NK-92 (cell line): ENCODE data around the gene G6PC1.
"Not testable (repeated sequence)": the region's sequence is repeated elsewhere in the genome, so short reads cannot be mapped to it uniquely, and the experiment has no call there.

ENCODE experiments used
- DNase-seq: peaks from one replicate; lab custom pipeline; 2025; ENCODE audit not compliant: unreplicated experiment; lab: John Stamatoyannopoulos, UW

The G6PC1 gene

DNA sequence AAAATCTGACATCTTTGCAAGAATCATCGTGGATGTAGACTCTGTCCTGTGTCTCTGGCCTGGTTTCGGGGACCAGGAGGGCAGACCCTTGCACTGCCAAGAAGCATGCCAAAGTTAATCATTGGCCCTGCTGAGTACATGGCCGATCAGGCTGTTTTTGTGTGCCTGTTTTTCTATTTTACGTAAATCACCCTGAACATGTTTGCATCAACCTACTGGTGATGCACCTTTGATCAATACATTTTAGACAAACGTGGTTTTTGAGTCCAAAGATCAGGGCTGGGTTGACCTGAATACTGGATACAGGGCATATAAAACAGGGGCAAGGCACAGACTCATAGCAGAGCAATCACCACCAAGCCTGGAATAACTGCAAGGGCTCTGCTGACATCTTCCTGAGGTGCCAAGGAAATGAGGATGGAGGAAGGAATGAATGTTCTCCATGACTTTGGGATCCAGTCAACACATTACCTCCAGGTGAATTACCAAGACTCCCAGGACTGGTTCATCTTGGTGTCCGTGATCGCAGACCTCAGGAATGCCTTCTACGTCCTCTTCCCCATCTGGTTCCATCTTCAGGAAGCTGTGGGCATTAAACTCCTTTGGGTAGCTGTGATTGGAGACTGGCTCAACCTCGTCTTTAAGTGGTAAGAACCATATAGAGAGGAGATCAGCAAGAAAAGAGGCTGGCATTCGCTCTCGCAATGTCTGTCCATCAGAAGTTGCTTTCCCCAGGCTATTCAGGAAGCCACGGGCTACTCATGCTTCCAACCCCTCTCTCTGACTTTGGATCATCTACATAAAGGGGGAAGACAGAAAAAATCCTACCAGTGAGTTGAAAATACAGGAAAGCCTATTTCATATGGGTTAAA is at the start of gene G6PC1:
G6PC1 (plus strand) TSS at position 340 of the 872 bp plus-strand sequence; CDS start at position 418, 78 bp downstream.
- DNase-seq, result no peak

DNA sequence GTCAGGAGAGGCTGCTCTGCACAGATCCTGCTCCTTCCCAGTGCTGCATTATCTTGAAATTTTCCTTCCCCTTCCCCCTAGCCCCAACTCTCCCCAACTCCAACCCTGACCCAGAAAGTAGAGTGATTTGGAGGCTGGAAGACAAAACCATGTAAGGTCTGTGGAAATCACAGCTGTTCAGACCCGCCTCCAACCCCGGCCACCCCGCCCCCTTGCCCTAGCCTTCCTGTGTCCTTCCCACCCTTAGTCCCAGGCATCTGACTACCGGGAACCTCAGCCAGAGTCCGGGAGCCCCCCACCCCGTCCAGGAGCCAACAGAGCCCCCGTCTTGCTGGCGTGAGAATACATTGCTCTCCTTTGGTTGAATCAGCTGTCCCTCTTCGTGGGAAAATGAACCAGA is 49.6 kb upstream of the G6PC1 start, which contains the start of gene AOC3:
AOC3 (plus strand) TSS at position 246 of the 400 bp plus-strand sequence; CDS start at position 391, 145 bp downstream.
- no peak for DNase-seq

DNA sequence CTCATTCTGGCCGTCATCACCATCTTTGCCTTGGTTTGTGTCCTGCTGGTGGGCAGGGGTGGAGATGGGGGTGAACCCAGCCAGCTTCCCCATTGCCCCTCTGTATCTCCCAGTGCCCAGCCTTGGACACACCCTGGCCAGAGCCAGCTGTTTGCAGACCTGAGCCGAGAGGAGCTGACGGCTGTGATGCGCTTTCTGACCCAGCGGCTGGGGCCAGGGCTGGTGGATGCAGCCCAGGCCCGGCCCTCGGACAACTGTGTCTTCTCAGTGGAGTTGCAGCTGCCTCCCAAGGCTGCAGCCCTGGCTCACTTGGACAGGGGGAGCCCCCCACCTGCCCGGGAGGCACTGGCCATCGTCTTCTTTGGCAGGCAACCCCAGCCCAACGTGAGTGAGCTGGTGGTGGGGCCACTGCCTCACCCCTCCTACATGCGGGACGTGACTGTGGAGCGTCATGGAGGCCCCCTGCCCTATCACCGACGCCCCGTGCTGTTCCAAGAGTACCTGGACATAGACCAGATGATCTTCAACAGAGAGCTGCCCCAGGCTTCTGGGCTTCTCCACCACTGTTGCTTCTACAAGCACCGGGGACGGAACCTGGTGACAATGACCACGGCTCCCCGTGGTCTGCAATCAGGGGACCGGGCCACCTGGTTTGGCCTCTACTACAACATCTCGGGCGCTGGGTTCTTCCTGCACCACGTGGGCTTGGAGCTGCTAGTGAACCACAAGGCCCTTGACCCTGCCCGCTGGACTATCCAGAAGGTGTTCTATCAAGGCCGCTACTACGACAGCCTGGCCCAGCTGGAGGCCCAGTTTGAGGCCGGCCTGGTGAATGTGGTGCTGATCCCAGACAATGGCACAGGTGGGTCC is 49.0 kb upstream of the G6PC1 start:
- DNase-seq, result not testable (repeated sequence)

DNA sequence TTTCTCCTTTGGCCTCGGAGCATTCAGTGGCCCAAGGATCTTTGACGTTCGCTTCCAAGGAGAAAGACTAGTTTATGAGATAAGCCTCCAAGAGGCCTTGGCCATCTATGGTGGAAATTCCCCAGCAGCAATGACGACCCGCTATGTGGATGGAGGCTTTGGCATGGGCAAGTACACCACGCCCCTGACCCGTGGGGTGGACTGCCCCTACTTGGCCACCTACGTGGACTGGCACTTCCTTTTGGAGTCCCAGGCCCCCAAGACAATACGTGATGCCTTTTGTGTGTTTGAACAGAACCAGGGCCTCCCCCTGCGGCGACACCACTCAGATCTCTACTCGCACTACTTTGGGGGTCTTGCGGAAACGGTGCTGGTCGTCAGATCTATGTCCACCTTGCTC is 48.2 kb upstream of the G6PC1 start:
- no peak for DNase-seq

DNA sequence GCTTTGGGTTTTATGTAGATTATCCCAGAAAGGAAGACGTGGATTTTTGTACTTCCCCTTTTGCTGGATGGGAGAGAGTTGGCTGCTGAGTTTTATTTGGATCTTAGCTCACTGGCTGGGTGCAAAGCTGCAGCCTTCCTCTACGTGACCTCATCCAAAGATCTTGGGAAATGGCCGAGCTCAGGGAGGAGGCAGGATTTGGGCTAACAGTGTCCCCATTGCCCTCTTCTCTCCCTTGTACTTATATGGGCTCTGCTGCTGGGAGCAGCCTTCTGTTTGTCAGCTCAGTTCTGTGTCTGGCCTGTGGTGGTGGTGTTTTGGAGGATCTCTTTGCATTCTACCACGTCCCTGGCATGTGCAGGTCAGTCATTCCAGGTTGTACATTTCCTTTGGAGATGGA is 47.6 kb upstream of the G6PC1 start:
- DNase-seq, result no peak

DNA sequence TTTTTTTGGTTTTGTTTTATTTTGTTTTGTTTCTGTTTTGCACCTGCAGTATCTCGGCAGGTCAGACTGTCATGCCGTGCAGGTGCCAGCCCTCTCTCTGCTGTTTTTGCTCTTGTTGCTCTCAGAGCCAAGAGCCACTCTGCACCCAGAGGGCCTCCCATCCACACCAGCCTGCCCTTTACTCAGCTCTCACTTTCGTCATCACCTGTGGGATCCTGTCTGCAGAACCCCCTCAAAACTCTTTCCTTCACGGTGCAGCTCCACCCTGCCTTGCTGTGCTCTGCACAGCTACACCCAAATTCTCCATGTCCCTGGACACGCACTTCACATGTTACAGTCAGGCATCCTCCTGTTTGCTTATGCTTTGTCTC is 47.0 kb upstream of the G6PC1 start:
- DNase-seq, result no peak

DNA sequence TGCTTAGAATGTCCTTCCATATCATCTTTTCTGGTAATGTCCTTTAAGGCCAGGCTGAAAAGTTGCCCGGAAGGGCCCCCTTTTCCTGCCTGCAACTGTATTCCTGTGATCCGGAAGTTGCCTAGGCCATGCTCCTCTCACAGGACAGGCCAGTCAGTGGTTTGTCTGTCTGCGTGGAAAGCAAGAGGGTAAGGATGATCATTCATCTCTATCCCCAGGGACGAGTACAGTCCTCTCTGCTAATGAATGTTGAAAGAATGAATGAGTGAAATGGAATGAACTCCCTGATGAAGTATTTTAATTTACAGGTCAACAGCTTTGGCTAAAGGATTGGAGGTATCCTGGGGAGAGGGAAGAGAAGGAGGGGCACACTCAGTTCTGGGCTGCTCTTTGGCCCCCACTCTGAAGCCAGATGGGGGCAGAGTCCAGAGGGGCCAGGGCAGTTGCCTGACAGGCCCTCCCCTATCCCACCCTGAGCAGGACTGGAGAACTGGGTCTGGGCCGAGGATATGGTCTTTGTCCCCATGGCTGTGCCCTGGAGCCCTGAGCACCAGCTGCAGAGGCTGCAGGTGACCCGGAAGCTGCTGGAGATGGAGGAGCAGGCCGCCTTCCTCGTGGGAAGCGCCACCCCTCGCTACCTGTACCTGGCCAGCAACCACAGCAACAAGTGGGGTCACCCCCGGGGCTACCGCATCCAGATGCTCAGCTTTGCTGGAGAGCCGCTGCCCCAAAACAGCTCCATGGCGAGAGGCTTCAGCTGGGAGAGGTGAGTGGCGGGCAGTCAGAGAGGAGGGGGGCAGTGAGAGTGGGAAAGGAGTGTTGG is 46.4 kb upstream of the G6PC1 start:
- no peak for DNase-seq

DNA sequence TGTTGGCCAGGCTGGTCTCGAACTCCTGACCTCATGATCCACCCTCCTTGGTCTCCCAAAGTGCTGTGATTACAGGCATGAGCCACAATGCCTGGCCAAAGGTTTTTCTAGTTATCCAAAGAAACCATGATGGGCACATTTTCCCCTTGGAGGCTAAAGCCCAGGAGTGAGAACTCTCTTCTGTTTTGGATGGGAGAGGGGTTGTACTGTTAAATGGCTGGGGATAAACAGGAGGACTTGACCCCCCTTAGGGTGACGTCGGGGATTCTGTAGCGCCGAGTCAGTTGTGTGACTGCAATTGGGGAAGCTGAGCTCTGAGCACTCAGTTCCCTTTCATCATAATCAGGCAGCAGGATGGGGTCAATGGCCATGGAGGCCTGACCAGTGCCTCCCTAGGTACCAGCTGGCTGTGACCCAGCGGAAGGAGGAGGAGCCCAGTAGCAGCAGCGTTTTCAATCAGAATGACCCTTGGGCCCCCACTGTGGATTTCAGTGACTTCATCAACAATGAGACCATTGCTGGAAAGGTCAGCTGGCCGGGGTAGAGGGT is 45.5 kb upstream of the G6PC1 start:
- no peak for DNase-seq

DNA sequence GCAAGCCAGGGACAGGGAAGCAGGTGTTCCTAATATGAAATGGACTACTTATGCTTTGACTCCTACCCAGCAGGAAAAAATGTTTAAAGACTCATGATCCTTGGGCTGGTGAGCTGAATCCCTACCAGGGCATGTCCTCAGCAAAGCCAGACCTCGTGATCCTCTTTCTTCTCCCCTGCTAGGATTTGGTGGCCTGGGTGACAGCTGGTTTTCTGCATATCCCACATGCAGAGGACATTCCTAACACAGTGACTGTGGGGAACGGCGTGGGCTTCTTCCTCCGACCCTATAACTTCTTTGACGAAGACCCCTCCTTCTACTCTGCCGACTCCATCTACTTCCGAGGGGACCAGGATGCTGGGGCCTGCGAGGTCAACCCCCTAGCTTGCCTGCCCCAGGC is 44.5 kb upstream of the G6PC1 start:
- DNase-seq, result not testable (repeated sequence)

DNA sequence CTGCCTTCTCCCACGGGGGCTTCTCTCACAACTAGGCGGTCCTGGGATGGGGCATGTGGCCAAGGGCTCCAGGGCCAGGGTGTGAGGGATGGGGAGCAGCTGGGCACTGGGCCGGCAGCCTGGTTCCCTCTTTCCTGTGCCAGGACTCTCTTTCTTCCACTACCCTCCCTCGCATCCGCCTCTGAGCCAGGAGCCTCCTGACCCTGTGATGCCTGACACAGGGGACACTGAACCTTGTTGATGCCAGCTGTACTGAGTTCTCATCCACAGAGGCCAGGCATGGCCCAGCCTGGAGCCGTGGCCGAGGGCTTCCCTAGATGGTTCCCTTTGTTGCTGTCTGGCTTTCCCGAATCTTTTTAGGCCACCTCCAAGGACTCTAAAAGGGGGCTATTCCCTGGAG is 44.1 kb upstream of the G6PC1 start:
- not testable (repeated sequence) for DNase-seq

DNA sequence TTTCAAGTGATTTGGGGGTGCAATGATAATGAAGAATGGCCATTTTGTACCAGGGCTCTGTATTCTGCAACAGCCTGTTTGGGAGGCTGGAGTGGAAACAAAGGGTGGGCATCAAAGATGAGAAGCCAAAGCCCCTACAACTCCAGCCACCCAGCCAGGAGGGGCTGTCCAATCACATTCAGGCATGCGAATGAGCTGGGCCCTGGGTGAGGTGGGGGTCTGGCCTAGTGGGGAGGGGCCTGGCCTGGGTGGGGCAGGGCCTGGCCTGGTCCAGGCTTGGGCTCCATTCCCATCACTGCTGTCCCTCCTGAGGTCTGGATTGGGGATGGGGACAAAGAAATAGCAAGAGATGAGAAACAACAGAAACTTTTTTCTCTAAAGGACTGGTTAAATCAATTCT is 43.2 kb upstream of the G6PC1 start:
- DNase-seq, result no peak

DNA sequence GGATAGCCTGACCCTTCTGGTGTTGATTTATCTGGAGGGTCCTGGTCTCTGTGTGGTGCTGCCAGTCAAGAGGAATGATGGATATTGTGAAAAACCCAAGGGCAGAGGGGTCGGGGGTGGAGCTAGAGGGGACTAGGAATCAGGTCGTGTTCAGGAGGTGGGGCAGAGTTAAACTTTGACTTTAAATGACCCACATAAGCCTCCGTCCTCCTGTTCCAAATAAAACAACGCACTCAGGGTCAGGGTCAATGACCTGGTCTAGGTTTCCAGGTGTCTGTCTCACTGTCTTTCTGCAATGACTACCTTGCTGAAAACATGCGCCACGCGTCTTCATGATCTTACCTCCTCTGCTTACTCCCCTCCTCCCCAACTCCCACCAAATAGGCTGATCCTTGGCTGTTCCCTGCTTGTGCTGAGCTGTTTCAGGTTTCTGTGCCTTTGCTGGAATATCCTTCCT is 34.9 kb upstream of the G6PC1 start:
- no peak for DNase-seq

DNA sequence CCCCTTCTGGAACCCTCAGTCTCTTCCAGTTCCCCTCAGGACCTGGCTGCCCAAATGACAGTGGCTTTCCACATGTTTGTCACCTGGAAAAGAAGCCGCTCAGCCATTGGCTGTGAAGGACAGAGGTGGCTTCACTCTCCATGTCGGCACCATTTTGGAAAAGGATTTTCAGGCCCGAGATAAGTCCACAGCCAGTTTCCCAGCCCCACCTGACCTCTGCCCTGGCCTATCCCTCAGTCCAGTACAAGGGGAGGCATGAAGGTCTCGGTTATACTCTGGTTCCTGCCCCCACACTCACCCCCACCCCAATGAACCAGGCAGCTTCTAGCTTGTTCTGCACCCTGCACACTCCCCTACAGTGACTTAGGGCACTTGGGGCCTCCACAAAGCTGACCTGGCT is 34.4 kb upstream of the G6PC1 start:
- no peak for DNase-seq

DNA sequence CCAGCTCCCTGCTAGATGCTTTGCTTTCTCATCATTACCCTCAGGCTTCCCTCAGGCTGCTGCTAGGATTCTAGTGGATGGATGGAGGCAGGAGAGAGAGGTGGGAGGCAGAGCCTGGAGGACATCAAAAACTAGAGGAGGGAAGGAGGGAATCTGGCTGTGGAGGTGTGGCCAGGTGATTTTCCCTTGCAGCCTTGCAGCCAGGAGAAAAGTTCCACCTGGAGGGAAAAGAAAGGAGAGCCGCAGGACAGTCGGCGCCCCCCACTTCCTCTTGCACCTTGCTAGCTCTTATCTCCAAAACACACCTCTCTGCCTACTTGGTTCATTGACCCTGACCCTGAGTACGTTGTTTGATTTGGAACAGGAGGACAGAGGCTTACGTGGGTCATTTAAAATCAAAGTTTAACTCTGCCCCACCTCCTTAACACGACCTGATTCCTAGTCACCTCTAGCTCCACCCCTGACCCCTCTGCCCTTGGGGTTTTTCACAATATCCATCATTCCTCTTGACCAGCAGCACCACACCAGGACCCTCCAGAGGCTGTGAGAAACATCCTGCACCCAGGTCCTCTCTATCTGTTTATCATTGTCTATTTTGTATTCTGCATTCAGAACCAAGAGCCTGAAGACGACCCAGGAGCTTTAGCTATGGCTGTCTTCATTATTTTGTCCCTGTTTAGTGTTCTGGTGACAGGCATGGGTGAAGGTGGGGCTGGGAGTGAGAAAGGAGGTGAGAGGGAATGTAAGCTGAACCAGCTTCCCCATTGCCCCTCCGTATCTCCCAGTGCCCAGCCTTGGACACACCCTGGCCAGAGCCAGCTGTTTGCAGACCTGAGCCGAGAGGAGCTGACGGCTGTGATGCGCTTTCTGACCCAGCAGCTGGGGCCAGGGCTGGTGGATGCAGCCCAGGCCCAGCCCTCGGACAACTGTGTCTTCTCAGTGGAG is 33.7 kb upstream of the G6PC1 start:
- no peak for DNase-seq

DNA sequence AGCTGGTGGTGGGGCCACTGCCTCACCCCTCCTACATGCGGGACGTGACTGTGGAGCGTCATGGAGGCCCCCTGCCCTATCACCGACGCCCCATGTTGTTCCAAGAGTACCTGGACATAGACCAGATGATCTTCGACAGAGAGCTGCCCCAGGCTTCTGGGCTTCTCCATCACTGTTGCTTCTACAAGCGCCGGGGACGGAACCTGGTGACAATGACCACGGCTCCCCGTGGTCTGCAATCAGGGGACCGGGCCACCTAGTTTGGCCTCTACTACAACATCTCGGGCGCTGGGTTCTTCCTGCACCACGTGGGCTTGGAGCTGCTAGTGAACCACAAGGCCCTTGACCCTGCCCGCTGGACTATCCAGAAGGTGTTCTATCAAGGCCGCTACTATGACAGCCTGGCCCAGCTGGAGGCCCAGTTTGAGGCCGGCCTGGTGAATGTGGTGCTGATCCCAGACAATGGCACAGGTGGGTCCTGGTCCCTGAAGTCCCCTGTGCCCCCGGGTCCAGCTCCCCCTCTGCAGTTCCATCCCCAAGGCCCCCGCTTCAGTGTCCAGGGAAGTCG is 32.8 kb upstream of the G6PC1 start:
- DNase-seq, result not testable (repeated sequence)

DNA sequence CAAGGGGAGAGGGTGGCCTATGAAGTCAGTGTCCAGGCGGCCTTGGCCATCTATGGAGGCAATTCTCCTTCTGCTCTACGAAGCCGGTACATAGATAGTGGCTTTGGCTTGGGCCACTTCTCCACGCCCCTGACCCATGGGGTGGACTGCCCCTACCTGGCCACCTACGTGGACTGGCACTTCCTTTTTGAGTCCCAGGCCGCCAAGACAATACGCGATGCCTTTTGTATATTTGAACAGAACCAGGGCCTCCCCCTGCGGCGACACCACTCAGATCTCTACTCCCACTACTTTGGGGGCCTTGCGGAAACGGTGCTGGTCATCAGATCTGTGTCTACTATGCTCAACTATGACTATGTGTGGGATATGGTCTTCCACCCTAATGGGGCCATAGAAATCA is 32.3 kb upstream of the G6PC1 start:
- no peak for DNase-seq

DNA sequence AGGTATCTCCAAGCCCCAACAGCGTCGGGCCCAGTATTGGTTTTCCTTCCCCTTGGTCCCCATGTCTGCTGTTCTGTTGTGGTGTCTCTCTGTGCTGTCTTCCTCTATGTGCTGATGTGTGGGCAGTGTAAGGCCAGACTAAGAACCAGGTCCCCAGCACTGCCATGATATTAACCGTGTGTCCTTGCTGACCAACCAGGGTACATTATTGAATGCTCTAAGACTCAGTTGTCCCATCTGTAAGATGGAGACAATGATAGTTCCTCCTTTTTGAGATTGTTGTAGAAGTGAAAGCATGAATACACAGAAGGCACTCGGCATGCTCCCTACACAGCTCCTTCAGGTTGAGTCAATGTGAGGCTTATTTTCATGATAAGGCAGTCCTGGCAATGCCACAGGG is 29.0 kb upstream of the G6PC1 start:
- DNase-seq, result no peak

DNA sequence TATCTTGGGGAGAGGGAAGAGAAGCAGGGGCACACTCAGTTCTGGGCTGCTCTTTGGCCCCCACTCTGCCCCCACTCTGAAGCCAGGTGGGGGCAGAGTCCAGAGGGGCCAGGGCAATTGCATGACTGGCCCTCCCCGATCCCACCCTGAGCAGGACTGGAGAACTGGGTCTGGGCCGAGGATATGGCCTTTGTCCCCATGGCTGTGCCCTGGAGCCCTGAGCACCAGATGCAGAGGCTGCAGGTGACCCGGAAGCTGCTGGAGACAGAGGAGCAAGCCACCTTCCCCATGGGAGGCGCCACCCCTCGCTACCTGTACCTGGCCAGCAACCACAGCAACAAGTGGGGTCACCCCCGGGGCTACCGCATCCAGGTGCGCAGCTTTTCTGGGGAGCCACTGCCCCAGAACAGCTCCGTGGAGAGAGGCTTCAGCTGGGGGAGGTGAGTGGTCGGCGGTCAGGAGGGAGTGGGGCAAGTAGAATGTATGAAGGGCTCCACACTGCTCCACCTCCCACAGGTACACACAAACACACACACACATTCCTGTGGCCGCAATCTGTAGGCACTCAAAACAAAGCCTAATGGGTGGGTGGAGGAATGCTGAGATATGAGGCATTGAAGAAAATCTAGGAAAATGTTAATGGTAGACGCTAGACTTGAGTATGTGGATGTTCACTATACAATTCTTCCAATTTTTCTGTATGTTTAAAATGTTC is 28.2 kb upstream of the G6PC1 start:
- no peak for DNase-seq

DNA sequence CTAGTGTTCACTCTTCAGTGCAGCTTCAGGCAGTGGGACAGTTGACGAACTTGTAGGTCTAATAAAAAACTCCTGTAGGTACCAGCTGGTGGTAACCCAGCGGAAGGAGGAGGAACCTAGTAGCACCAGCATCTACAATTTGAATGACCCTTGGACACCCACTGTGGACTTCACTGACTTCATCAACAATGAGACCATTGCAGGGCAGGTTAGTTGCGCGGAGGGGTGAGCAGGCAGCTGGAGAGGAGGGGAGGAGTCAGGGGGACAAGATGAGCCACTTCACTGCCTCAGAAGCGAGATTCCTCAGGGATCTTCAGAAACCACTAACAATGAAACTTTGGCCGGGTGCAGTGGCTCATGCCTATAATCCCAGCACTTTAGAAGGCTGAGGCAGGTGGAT is 27.3 kb upstream of the G6PC1 start:
- DNase-seq, result no peak
